GM19395 (cell line): ENCODE results near the gene CDC14B.
"Not testable (repeated sequence)": the region's sequence is repeated elsewhere in the genome, so short reads cannot be mapped to it uniquely, and the experiment has no call there.

Source experiments
- ATAC-seq: cut with Tn5 transposase; IDR thresholded peaks from one replicate; pipeline ENCODE4 v1.9.1; 2021; ENCODE audit warnings: mild to moderate bottlenecking, moderate library complexity; ENCODE audit not compliant: unreplicated experiment

The CDC14B gene

GRCh38 chr9:96596601-96597111 lies 23.0 kb downstream of the CDC14B start:
- no peak for ATAC-seq

- ATAC-seq, result no peak
Measured at GRCh38 chr9:96587338-96588315, 32.0 kb downstream of the CDC14B start.

GRCh38 chr9:96585426-96585825 lies 34.2 kb downstream of the CDC14B start:
- no peak for ATAC-seq

GRCh38 chr9:96582199-96582598 lies 37.4 kb downstream of the CDC14B start:
- ATAC-seq, result not testable (repeated sequence)

GRCh38 chr9:96581786-96582185 lies 37.9 kb downstream of the CDC14B start:
- ATAC-seq, result no peak

GRCh38 chr9:96581301-96581700 lies 38.3 kb downstream of the CDC14B start:
- ATAC-seq, result no peak

GRCh38 chr9:96574931-96575351 lies 44.7 kb downstream of the CDC14B start:
- ATAC-seq, result no peak

GRCh38 chr9:96574455-96574854 lies 45.2 kb downstream of the CDC14B start:
- ATAC-seq, result no peak

- ATAC-seq, result peak; percentile 66
Measured at GRCh38 chr9:96567203-96567700, 52.4 kb downstream of the CDC14B start.

GRCh38 chr9:96566498-96567202 lies 53.0 kb downstream of the CDC14B start:
- peak; percentile 89 for ATAC-seq

GRCh38 chr9:96565671-96566497 lies 53.8 kb downstream of the CDC14B start:
- ATAC-seq, result no peak

- no peak for ATAC-seq
Measured at GRCh38 chr9:96564217-96564616, 55.4 kb downstream of the CDC14B start.

GRCh38 chr9:96559339-96559943 lies 60.2 kb downstream of the CDC14B start:
- no peak for ATAC-seq

- ATAC-seq, result no peak
Measured at GRCh38 chr9:96557921-96558320, 61.7 kb downstream of the CDC14B start.

GRCh38 chr9:96556701-96557461 lies 62.8 kb downstream of the CDC14B start:
- ATAC-seq, result no peak

- no peak for ATAC-seq
Measured at GRCh38 chr9:96555567-96556386, 63.9 kb downstream of the CDC14B start.

- no peak for ATAC-seq
Measured at GRCh38 chr9:96554801-96555566, 64.7 kb downstream of the CDC14B start.

GRCh38 chr9:96554326-96554725 lies 65.3 kb downstream of the CDC14B start:
- no peak for ATAC-seq
